UCSD-AML1 (cell line): Measurements from ENCODE around the gene DAPK2.
"Not testable (repeated sequence)": the region's sequence is repeated elsewhere in the genome, so short reads cannot be mapped to it uniquely, and the experiment has no call there.

ENCODE experiments used
- DNase-seq: peaks from one replicate; lab custom pipeline; 2025; ENCODE audit not compliant: unreplicated experiment; lab: John Stamatoyannopoulos, UW

DAPK2 gene

GRCh38 chr15:63918317-63918672 lies 128.0 kb downstream of the DAPK2 start:
- no peak for DNase-seq

- DNase-seq: no peak
These were observed 128.5 kb downstream of the DAPK2 start for GRCh38 chr15:63917588-63918316.

DNA sequence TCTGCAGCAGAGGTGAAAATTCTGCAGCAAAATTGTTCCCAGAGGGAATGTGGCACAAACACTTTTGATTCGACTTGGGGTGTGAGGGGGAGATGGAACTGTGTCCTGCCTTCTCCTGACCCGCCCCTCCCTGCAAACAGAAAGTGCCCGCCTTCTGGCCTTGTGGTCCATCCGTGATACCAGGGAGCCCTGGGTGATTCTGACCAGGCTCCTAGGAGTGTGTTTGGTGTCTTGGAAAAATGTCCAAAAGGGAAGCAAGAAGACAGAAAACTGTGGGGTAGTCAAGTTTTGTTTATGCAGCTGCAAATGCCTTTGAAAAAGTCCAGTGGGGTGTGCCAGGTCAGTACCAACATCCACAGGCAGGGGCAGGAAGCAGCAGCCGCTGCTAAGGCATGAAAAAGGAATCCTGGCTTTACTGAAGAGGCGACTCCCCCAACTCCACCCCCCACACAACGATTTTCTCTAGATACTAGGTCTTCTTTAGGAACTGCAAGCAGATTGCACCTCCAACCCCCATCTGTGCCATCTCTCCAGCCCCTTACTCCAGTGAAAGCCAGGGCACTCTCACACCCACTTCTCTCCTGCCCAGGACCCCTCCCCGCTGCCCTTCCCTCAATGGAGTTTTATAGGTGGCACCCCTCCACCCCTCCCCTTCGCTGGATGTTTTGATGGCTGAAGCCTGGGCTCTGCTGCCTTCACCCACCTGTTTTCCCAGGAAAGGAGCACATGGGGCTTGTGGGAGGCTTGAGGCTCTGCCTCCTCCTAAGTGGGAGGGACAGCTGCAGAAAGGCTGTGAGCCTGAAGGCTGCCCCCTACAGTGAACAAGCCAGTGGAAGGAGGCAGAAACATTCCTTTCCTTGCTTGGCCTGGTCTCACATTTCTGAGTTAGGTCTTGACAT lies 130.2 kb downstream of the DAPK2 start:
- peak; percentile 27 for DNase-seq

- DNase-seq: no peak
These were observed 130.9 kb downstream of the DAPK2 start for GRCh38 chr15:63915209-63915872.

GRCh38 chr15:63913786-63914315 lies 132.4 kb downstream of the DAPK2 start:
- DNase-seq: no peak

DNA sequence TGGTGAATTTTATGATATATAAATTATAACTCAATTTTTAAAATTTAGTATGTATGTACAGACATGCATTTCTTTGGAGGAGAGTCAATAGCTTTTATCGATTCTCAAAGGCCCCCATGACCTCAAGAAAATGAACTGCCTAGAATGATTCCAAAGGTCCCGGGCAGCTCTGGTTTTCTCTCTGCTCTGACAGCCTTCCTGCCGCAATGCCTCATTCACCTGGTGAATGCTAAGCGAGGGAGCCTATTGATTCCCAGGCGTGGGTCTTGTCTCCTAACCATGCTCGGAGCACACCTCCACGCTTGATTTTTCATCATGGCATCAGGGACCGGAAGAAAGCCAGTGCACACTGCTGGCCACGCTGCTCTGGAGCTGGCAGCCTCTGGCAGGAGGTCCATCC lies 132.9 kb downstream of the DAPK2 start:
- no peak for DNase-seq

GRCh38 chr15:63912061-63912615 lies 134.1 kb downstream of the DAPK2 start:
- DNase-seq: no peak

- DNase-seq: no peak
These were observed 135.1 kb downstream of the DAPK2 start for GRCh38 chr15:63911160-63911559.

- no peak for DNase-seq
These were observed 136.4 kb downstream of the DAPK2 start for GRCh38 chr15:63909819-63910437.

GRCh38 chr15:63908991-63909390 lies 137.3 kb downstream of the DAPK2 start:
- DNase-seq: no peak

- no peak for DNase-seq
These were observed 138.0 kb downstream of the DAPK2 start for GRCh38 chr15:63908281-63908680.

DNA sequence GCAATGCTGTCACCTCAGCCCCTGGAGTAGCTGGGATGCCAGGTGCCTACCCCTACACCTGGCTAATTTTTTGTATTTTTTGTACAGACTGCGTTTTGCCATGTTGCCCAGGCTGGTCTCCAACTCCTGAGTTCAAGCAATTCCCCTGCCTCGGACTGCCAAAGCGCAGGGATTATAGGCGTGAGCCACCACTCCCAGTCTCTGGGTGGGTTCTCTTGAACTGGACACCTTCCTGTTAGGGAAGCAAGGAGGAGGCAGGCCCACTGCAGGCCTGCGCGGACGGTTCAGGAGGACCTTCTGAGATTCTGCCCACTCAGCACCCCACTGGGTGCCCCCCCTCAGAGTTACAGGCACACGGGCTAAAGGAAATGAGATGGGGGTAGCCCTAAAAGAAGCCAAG lies 138.8 kb downstream of the DAPK2 start:
- no peak for DNase-seq

GRCh38 chr15:63906266-63906584 lies 140.1 kb downstream of the DAPK2 start:
- DNase-seq: peak; percentile 57

DNA sequence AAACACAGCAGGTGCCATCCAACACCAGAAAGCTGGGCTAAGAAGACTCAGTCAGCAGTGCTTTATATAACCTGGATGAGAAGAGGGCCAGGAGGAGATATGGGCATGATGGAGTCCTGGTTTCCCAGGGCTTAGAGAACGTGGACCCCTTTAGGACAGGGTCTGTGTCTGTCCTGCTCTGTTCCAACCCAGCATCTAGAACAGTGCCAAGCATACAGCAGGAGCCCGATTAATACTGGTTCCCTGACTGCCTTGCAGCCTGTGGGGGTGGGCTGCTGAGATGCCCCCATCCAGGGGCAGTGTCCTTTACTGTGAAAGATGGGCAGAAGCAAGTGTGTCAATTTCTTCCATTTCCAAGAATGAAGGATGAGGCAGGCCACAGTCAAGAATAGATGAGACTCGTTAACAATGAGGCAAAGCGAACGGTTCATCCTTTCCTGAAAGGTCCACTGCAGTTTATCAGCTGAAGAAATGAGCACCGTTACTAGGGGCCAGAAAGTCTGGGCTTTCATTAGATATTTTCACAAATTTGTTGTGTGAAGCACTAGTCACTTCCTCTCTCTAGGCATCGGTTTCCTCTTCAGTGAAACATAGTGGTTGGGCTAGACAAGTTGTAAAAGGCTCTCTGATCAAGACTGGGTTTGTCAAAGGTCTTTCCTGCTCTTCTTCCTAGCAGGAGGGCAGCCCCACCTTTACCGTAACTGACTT lies 140.6 kb downstream of the DAPK2 start:
- DNase-seq: no peak

GRCh38 chr15:63905131-63905530 lies 141.2 kb downstream of the DAPK2 start:
- DNase-seq: no peak

DNA sequence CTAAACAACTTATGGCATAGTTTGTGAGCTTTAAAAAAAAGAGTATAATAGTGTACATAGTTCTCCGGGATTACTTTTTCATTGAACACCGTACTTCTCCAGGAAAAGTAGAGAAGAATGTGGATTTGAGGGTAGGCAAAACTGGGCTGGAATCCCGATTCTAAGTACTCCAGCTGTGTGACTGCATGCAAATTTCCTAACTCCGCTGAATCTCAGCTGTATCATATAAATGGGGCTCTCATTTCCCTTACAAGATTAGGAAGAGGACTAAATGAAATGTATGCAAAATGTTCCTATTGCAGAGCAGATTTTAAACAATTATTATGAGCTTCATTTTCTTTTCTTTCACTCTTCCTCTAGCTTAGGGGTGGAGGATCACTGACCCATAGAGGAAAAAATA lies 142.2 kb downstream of the DAPK2 start:
- no peak for DNase-seq

DNA sequence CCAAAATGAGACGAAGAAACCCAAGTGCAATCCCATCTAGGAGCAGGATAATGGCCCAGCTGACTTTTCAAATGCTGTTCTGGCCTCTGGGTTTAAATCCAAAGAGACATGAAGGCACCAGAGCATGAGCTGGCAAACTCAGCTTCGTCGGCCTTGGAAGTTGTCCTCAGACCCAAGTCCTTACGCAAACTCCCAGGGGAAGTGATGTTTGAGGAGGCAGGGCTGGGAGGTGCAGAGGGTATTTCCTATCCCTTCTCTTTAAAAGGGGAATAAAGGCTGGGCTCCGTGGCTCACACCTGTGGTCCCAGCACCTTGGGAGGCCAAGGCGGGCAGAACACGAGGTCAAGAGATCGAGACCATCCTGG lies 143.6 kb downstream of the DAPK2 start:
- DNase-seq: no peak

- DNase-seq: no peak
These were observed 144.2 kb downstream of the DAPK2 start for GRCh38 chr15:63901912-63902670.

- no peak for DNase-seq
These were observed 146.0 kb downstream of the DAPK2 start for GRCh38 chr15:63900306-63900705.

DNA sequence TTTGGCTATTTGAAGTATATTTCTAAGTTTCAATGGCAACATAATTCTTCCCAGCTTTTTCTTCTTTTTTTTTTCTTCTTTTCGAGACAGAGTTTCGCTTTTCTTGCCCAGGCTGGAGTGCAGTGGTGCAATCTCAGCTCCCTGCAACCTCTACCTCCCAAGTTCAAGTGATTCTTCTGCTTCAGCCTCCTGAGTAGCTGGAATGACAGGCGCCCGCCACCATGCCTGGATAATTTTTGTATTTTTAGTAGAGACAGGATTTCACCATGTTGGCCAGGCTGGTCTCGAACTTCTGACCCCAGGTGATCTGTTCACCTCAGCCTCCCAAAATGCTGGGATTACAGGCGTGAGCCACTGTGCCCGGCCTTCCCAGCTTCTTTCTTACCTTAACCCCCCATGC lies 146.7 kb downstream of the DAPK2 start:
- not testable (repeated sequence) for DNase-seq
